Keratinocyte (primary cell): ENCODE data around the gene AK8. TPM values are rescaled to one million over a fixed set of nuclear protein-coding genes. Genes with fewer than 3 reads are reported as not detected.

Source experiments
- DNase-seq: peaks from one replicate; pipeline ENCODE4 v3.0.0-alpha.2; 2011; ENCODE audit warnings: low read depth, missing footprints, low spot score
- FAIRE-seq: peaks from 2 replicates; lab custom pipeline; 2011; peaks lifted over from hg19 to GRCh38; lab: Jason Lieb, UNC
- H2AFZ ChIP-seq: 2 replicates; pipeline ENCODE4 v1.6.0; 2012; ENCODE audit warnings: low read length, control low read depth, inconsistent platforms; ENCODE audit not compliant: control insufficient read depth
- H3K27ac ChIP-seq: 2 replicates; pipeline ENCODE4 v1.5.1; 2011; ENCODE audit warnings: low read length; ENCODE audit not compliant: control insufficient read depth, insufficient read depth
- H3K27me3 ChIP-seq: 3 replicates; pipeline ENCODE4 v1.6.0; 2011; ENCODE audit warnings: low read length; ENCODE audit not compliant: control insufficient read depth, insufficient read depth; ENCODE audit errors: extremely low read depth
- H3K36me3 ChIP-seq, 2 experiments: 2 replicates in 1 of 2; 3 replicates in 1 of 2; pipeline ENCODE4 v1.5.1; 2011; ENCODE audit warnings: low read length in 2 of 2, mild to moderate bottlenecking in 1 of 2; ENCODE audit not compliant: control insufficient read depth in 2 of 2, insufficient read depth in 2 of 2; ENCODE audit errors: extremely low read depth in 1 of 2
- H3K4me1 ChIP-seq: 3 replicates; pipeline ENCODE4 v1.5.1; 2011; ENCODE audit warnings: low read length; ENCODE audit not compliant: control insufficient read depth, insufficient read depth; ENCODE audit errors: extremely low read depth
- H3K4me2 ChIP-seq: 3 replicates; pipeline ENCODE4 v1.6.0; 2011; ENCODE audit warnings: low read depth, low read length; ENCODE audit not compliant: control insufficient read depth, insufficient read depth; ENCODE audit errors: extremely low read depth
- H3K4me3 ChIP-seq, 3 experiments: fragments of 200-600 bp in 1 of 3; sonication (generic) in 1 of 3; 2 replicates in 2 of 3; 3 replicates in 1 of 3; pipeline ENCODE4 v1.5.1; 2011 to 2016; ENCODE audit warnings: low read length in 3 of 3, mild to moderate bottlenecking in 3 of 3, control low read depth in 2 of 3, inconsistent platforms in 1 of 3, low read depth in 1 of 3, mixed read lengths in 1 of 3, mixed run types in 1 of 3, moderate library complexity in 1 of 3; ENCODE audit not compliant: control insufficient read depth in 2 of 3, insufficient read depth in 2 of 3; ENCODE audit errors: extremely low read depth in 1 of 3
- H3K79me2 ChIP-seq: 2 replicates; pipeline ENCODE4 v1.6.0; 2012; ENCODE audit warnings: low read length; ENCODE audit not compliant: control insufficient read depth, insufficient read depth
- H3K9ac ChIP-seq: 3 replicates; pipeline ENCODE4 v1.6.0; 2011; ENCODE audit warnings: low read length; ENCODE audit not compliant: control insufficient read depth, insufficient read depth; ENCODE audit errors: extremely low read depth
- H3K9me1 ChIP-seq: 3 replicates; pipeline ENCODE4 v1.6.0; 2011; ENCODE audit warnings: low read length; ENCODE audit not compliant: control insufficient read depth, insufficient read depth; ENCODE audit errors: extremely low read depth
- H3K9me3 ChIP-seq: 2 replicates; pipeline ENCODE4 v1.5.1; 2012; ENCODE audit warnings: low read depth, low read length; ENCODE audit not compliant: control insufficient read depth
- H4K20me1 ChIP-seq: 3 replicates; pipeline ENCODE4 v1.6.0; 2011; ENCODE audit warnings: low read length; ENCODE audit not compliant: control insufficient read depth, insufficient read depth; ENCODE audit errors: extremely low read depth
- CTCF ChIP-seq, 3 experiments: IDR thresholded peaks in 1 of 3; conservative IDR thresholded peaks in 1 of 3; optimal IDR thresholded peaks in 1 of 3; 2 replicates in 2 of 3; 3 replicates in 1 of 3; pipeline versions ENCODE3 to v1.5.1; 2011; ENCODE audit warnings: low read length in 3 of 3, mild to moderate bottlenecking in 3 of 3, moderate library complexity in 2 of 3, control low read depth in 1 of 3, inconsistent platforms in 1 of 3; ENCODE audit not compliant: insufficient read depth in 2 of 3; ENCODE audit errors: extremely low read depth in 1 of 3
- EZH2 ChIP-seq: IDR thresholded peaks from one replicate; pipeline ENCODE4 v1.6.1; 2012; ENCODE audit warnings: inconsistent platforms, mild to moderate bottlenecking, low read length, moderate library complexity
- dilution Hi-C: fragments of 300-500 bp; cut with MboI; formaldehyde crosslinking; loops from one replicate; pipeline ENCODE4 v1.7.0; 2020; ENCODE audit warnings: low sequenced_read_pairs; ENCODE audit not compliant: extremely low pct_ligation_motif_present
- polyA plus RNA-seq, 5 experiments: library from polyadenylated mRNA; depleted of rRNA in 3 of 5; stranded (reverse) in 3 of 5; stranded (forward) in 1 of 5; unstranded in 1 of 5; fragments of >200 nt; gene quantifications; 1 replicate in 1 of 5; 2 replicates in 3 of 5; 3 replicates in 1 of 5; pipeline versions ENCODE4 v1.2.1 to v1.2.3, GENCODE V29; 2011 to 2012; ENCODE audit warnings: missing spikeins in 2 of 5, low read depth in 1 of 5, low replicate concordance in 1 of 5

The AK8 gene
- polyA plus RNA-seq, 1 donor (not counting 4 experiments of a cell fraction or from before 2014, with no cell fraction given) = 0.24 TPM

- FAIRE-seq (no peak), DNase-seq (no peak)
- H3K79me2 ChIP-seq = no peaks in the 10 kb centered on the region
- no peak overlapping the region for H3K4me2 ChIP-seq
- H3K27me3 ChIP-seq = no peaks in the 10 kb centered on the region
- no peaks in the 10 kb centered on the region for H3K4me1 ChIP-seq
- H4K20me1 ChIP-seq = no peaks in the 10 kb centered on the region
- no peaks in the 10 kb centered on the region for H3K36me3 ChIP-seq
- H3K9me3 ChIP-seq = no peaks in the 10 kb centered on the region
- no peak overlapping the region for H3K9ac ChIP-seq
- no peak overlapping the region for H3K4me3 ChIP-seq
- dilution Hi-C loops = no loop called here
- TF ChIP-seq EZH2 (no peak), CTCF (optimal IDR thresholded peaks at IDR 0.05 in 1 of 3, IDR thresholded peaks at IDR 0.05 in 1 of 3, conservative IDR thresholded peaks at IDR 0.05 in 1 of 3; ENCODE audit: extremely low read depth in 1 of 3, insufficient read depth in 2 of 3, low read length in 3 of 3) (no peak)
- H3K27ac ChIP-seq = no peak overlapping the region
- H2AFZ ChIP-seq = no peak overlapping the region
- H3K9me1 ChIP-seq = no peaks in the 10 kb centered on the region
Measured at GRCh38 chr9:132846918-132847515, 31.1 kb downstream of the AK8 start.

- no peaks in the 10 kb centered on the region for H3K4me1 ChIP-seq
Measured at GRCh38 chr9:132846109-132846917, 31.8 kb downstream of the AK8 start.

More at GRCh38 chr9:132846109-132846917, 31.8 kb downstream of the AK8 start:
- Histone ChIP-seq H2AFZ (no peak overlapping the region), H3K9me1 (no peaks in the 10 kb centered on the region), H3K36me3 (no peaks in the 10 kb centered on the region), H3K9ac (no peak overlapping the region), H3K9me3 (no peaks in the 10 kb centered on the region), H3K27ac (no peak overlapping the region), H3K4me2 (no peak overlapping the region), H3K4me3 (no peak overlapping the region), H4K20me1 (no peaks in the 10 kb centered on the region), H3K79me2 (no peaks in the 10 kb centered on the region), H3K27me3 (no peaks in the 10 kb centered on the region)
- no peak for TF ChIP-seq CTCF (optimal IDR thresholded peaks at IDR 0.05 in 1 of 3, IDR thresholded peaks at IDR 0.05 in 1 of 3, conservative IDR thresholded peaks at IDR 0.05 in 1 of 3; ENCODE audit: extremely low read depth in 1 of 3, insufficient read depth in 2 of 3, low read length in 3 of 3)
- no peak for TF ChIP-seq EZH2
- dilution Hi-C loops = no loop called here
- DNase-seq (no peak), FAIRE-seq (no peak)
